8988T (cell line): ENCODE results near the gene SPIN2B.
"Not testable (repeated sequence)": the region's sequence is repeated elsewhere in the genome, so short reads cannot be mapped to it uniquely, and the experiment has no call there.

Experiments used
- DNase-seq: peaks from one replicate; pipeline ENCODE4 v3.0.0; 2011

Gene SPIN2B

DNA sequence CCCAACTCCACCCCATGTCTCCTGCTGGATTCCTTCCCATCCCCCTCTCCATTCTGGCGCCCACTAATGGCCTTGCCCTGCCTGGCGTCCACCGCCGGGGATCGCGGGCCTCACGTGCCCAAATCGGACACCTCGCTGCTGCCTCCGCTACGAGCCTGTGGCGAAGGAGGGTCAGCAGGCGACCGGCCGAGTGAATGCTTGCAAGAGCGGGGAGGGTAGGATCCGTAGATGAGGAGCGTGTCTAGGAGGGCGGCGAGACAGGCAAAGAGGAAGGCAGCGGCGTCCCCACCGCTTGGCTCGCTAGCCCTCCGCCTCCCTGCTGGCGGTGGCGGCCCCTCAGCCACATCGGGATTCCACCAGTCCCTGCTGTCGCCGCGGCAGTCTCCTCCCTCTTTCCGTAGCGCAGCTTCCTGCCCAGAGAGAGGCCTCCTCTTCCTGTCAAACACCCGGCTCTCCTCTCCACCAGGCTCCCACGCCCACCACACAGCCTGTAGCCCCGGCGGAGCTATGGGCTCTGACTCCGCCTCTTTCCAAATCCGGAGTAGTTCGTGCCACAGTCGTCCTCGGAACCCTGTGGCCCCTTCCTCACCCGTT lies at the start of gene SPIN2B:
Gene SPIN2B (minus strand): TSS at position 387 of the 594 bp plus-strand sequence.
- DNase-seq = peak; percentile 67

DNA sequence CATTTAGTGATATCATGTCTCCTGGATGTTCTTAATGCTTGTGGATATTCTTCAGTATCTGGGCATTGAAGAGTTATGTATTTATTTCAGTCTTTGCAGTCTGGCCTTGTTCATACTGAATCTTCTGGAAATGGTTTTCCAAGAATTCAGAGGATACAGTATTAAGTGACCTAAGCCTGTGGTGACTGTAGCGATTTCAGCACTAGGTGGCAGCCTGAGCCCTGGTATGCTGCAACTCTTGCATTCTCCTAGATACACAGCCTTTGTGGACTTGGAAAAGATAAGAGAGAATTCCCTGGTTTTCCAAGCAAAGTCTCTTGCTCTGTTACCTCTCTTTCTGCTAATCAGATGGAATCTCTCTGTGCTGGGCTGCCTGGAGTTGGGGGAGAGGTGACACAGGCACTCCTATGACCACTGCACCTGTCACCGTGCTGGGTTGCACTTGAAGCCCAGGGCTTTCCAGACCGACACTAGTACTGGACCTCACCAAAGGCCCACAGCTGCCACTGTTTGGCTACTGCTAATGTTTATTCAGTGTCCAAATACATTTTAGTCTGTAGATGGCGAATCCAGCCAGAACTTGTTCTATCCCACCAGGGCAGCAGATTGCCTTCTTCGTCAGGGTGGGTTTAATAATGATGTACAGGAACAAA lies 35.2 kb upstream of the SPIN2B start:
- DNase-seq = no peak

DNA sequence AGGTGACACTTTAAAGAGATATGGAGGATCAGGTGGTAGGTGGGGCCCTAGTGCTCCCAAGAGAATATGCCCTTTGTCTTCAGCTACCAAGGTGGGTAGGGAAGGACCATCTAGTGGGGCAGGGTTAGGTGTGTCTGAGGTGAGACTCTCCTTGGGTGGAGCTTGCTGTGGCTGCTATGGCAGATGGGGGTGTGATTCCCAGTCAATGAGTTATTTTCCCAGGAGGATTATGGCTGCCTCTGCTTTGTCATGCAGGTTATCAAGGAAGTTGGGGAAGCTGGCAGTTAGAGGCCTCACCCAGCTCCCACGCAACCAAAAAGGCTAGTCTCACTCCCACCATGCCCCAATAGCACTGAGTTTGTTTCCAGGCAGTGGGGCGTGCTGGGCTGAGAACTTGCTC lies 33.8 kb upstream of the SPIN2B start:
- no peak for DNase-seq

DNA sequence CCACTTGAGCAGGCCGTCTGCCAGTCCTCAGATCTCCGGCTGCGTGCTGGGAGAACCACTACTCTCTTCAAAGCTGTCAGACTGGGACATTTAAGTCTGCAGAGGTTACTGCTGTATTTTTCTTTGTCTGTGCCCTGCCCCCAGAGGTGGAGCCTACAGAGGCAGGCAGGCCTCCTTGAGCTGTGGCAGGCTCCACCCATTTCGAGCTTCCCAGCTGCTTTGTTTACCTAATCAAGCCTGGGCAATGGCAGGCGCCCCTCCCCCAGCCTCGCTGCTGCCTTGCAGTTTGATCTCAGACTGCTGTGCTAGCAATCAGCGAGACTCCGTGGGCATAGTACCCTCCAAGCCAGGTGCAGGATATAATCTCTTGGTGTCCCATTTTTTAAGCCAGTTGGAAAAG lies 30.9 kb upstream of the SPIN2B start:
- DNase-seq = not testable (repeated sequence)

DNA sequence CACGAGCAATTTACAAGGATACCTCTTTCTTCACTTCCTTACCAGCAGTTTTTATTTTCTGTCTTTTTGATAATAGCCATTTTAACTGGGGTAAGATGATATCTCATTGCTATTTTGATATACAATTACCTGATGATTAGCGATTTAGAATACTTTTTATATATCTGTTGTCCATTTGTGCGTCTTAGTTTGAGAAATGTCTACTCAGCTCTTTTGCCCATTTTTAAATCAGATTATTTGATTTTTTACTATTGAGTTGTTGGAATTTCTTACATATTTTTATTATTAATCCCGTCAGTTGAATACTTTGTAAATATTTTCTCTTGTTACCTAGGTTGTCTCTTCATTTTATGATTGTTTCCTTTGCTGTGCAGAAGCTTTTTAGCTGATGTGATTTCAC lies 17.3 kb upstream of the SPIN2B start:
- no peak for DNase-seq

DNA sequence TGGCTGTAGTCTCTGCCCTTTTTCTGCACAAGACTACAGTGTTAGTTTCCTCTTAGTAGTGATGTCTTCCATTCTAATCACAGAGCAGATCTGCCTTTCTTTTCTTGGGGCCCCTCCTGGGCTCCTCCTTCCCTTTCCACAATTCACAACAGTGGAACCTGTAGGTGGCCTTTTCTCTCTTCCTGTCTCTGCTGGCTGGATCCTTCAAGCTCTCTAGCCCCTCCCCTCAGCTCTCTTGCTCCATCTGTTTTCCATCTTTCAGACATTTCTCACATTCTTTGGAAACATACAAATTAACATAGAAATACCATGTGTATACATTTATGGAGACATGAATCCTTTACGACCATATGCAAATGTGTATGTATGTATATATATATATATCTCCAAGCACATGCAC lies 16.2 kb upstream of the SPIN2B start:
- no peak for DNase-seq

DNA sequence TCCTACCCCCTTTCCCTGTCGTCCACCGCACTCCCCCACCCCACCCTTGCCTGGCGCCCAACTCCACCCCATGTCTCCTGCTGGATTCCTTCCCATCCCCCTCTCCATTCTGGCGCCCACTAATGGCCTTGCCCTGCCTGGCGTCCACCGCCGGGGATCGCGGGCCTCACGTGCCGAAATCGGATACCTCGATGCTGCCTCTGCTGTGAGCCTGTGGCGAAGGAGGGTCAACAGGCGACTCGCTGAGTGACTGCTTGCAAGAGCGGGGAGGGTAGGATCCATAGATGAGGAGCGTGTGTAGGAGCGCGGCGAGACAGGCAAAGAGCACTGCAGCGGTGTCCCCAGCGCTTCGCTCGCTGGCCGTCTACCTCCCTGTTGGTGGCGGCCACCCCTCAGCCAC lies 15.7 kb upstream of the SPIN2B start, which contains the start of gene SPIN2A:
Gene SPIN2A (minus strand): TSS at position 325 of the 400 bp plus-strand sequence. CDS start 800 bp downstream, outside the sequence.
- not testable (repeated sequence) for DNase-seq

DNA sequence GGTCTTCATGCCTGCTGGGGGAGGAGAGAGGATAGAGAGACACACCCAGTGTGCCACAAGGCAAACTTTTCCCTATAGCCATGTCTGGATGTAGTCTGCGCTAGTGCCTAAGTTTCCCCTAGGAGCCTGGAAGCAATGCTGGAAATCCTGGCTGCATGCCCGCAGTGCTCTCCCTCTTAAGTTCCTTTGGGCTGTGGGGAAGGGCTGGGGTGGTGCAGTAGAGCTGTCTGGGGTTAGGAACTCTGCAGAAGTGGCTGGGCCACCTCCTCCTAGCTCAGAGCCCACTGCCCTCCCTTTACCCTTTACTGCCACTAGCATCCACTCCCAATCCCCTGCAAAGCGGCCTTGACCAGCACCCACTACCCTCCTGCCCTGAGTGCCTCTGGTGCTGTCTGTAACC lies 15.2 kb upstream of the SPIN2B start:
- not testable (repeated sequence) for DNase-seq

DNA sequence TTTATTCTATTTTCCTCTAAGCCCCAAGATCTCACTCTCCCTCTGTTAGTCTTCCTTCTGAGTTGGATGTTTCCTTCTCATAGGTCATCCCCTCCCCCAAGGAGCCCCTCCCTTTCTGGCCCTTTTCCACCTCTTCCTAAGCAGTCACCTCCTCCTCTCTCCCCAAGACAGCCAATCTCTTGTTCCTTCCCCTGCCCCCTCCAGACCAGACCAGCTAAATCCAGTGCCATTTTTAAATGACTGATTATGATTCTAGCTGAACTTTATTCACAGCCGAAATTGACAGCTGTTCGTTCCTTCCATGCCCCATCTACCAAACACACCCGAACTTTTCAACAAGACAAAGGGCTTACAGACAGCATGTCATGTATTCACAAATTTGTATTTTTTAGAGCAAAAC lies 13.9 kb upstream of the SPIN2B start:
- no peak for DNase-seq

DNA sequence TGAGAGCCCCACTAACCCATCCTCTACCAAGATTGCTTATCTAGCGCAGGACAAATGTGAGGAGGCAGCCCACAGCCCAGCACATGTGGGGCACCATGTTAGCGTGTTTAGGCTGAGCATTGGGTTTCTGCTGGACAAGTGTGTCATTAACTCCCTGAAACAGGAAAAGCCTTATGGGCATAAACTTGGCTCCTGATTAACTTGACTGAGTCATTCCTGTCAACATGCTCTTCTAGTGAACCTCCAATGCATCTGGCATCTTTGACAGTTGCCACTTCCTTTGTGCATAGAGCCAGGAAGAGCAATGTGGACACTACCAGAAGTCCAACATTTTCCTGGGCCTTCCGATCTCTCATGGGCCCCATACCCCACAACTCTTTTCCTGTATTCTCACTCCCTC lies 13.4 kb upstream of the SPIN2B start:
- no peak for DNase-seq

DNA sequence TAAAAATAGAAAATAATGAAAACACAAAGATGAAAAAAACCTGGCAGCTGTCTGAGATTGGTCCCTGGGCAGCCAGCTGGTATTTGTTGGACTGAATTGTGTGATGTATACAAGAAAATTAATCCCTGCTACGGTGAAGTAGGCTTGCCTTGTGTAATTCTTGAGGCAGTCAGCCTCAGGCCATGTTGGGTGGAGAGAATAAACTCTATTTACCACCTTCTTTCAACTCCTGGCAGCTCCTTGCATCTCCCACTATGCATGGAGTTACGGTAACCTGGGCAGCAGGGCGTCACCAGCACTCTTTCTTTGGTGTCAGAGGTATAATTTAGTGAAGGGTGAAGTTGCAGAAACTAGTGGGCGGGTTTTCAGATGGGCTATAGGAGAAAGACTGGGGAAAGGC lies 12.4 kb upstream of the SPIN2B start:
- no peak for DNase-seq

DNA sequence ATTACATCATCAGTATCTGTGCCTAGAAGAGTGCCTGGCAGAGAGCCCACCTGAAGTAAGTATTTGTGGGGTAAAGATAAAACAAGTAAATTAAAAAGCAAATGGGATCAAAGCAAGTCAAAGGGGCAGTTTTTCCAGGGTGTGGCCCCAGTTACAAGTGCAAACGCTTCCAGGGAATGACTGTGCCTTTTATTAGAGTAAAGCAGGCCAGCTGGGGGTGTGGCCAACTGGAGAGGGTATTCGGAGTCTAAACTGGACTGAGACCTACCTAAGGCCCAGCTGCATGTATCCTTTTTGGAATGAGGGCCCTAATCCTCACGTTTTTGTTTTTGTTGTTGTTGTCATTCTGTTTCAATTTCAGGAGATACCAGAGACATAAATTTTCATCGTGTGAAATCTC lies 11.9 kb upstream of the SPIN2B start:
- DNase-seq = not testable (repeated sequence)

DNA sequence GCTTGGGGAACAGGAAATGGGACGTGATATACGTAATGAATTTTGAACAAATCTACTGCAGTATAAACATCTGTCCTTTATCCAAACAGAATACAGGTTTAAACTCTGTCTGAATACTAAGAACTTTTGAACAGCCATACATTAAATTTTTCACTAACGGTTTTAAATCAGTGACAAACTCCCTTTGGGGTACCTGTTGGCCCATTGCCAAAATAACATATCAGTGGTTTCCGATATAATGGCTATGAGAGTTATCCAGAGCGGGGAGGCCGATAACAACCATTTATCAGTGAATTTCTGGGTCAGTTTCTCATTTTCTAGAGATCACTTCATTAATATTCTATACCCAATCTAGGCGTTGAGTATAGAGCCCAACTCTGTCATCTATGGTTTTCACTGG lies 10.7 kb upstream of the SPIN2B start:
- no peak for DNase-seq

DNA sequence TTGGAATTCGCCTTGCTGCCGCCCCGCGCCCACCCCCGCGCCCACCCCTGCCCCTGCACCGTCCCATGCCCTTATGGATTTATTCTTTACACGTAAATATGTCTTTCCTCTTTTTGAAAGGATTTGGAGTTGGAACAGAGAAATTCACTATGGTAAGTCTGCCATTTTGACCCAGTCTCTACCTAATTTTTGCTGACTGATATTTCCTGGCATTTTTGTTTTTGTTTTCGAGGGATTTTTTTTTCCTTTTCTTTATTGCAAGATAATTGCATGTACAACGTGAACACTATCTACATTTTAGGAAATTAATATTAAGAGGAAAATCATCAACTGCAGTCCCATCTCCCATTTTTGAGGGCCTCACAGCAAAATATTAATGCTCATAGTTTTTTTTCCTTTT lies 468 bp upstream of the SPIN2B start:
- no peak for DNase-seq

DNA sequence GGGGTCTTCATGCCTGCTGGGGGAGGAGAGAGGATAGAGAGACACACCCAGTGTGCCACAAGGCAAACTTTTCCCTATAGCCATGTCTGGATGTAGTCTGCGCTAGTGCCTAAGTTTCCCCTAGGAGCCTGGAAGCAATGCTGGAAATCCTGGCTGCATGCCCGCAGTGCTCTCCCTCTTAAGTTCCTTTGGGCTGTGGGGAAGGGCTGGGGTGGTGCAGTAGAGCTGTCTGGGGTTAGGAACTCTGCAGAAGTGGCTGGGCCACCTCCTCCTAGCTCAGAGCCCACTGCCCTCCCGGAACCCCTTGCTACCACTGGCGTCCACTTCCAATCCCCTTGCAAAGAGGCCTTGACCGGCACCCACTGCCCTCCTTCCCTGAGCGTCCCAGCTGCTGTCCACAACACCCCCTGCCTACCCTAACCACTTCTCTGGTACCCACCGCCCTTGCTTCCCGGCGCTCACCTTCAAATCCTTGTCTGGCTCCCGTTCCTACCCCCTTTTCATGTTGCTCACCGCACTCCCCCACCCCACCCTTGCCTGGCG lies 658 bp downstream of the SPIN2B start:
- not testable (repeated sequence) for DNase-seq

DNA sequence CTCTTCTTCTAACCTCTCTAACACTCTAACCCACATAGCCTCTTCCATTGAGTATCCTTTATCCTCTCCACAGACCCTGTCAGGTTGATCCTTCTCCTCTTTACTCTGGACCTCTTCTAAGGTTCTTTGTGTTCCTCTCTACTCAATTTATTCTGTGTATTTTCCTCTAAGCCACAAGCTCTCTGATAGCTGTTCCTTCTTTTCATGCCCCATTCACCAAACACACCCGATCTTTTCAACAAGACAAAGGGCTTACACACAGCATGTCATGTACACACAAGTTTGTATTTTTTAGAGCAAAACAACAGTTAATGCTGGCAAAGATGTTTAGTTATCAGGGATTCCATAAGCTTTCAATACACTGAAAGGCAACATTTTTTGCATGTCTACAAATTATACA lies 1.9 kb downstream of the SPIN2B start:
- DNase-seq = no peak

DNA sequence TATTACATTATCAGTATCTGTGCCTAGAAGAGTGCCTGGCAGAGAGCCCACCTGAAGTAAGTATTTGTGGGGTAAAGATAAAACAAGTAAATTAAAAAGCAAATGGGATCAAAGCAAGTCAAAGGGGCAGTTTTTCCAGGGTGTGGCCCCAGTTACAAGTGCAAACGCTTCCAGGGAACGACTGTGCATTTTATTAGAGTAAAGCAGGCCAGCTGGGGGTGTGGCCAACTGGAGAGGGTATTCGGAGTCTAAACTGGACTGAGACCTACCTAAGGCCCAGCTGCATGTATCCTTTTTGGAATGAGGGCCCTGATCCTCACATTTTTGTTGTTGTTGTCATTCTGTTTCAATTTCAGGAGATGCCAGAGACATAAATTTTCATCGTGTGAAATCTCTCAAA lies 3.8 kb downstream of the SPIN2B start:
- not testable (repeated sequence) for DNase-seq

DNA sequence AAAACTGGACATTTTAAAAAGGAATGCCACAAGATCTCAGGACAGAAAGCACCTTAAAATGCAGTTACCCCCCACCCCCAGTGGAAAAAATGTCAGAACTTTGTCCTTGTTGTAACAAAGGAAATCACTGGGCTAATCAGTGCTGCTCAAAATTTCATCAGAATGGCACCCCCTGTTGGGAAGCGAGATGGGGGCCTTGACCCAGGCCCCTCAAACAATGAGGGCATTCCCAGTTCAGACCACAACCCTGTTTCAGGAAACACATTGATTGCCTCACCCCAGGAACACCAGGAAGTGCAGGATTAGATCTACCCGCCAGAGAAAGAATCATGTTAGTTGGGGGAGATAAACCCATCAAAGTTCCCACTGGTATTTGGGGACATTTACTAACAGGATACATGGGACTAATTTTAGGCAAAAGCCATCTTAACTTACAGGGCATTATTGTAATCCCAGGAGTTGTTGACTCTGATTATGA lies 16.4 kb downstream of the SPIN2B start:
- no peak for DNase-seq

DNA sequence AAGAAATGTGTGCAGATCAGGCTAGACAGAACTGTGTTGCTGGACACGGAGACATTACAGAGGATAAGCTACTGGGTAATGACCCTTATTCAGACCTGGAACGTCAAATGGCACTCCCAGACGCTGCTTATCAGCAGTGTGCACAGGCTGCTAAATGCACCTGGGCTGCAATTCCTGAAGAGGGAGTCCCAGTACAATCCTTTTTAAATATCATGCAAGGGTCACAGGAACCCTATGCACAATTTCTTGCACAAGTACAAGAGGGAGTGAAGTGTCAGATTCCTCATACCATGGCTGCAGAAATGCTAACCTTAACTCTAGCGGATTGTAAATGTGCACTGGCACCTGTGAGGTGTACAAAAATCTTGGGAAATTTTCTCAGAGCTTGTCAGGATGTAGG lies 16.9 kb downstream of the SPIN2B start:
- DNase-seq = no peak

DNA sequence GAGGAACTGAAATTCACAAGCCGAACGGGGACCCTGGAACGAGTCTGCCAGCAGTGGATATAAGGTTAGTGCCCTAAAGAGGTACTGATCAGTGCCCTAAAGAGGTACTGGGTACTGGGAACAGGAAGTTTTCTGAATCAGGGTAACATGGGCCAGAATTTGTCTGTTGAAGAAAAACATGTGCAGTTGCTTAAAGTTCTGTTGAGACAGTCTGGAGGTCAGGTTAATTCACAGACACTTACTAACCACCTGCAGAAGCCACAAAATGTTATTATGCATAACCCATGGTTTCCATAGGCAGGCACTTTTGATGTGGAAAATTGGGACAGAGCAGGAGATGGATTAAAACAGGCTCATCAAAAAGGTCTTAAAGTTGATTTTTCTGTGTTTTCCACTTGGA lies 17.9 kb downstream of the SPIN2B start:
- DNase-seq = no peak

DNA sequence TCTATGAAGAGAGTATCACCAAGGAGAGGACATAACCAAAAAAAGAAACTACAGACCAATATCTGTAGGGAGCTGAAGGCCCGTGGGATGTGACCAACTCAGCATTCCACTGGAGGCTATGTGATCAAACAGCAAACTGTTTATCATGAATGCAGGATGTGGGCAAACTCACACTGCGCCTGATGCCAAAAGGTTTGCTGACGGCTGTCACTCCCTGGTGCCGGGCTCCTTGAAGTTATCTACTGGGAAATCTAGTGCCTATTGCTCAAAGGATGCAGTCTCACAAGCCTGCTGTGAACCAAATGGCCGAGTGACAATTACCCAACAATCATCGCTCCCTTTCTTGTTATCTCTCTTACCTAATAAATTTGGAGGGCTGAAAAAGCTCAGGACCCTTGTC lies 18.4 kb downstream of the SPIN2B start:
- DNase-seq = not testable (repeated sequence)

DNA sequence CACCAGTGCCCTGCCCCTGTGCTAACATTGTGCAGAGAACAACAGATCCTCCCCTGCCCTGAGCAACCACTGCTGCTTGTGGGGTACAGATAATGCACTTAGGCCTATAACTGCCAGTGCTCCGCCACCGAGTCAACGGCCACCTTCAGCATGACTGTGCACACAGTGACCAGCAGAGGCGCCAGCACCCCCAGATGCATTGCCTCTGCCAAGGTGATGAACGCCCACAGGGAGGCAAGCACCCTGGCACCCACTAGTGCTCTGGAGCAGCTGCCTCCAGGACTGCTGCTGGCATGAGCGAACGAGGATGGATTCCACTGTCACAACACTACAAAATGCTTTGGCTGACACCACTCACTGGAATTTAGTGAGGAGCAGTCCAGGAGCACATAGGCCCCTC lies 38.2 kb downstream of the SPIN2B start:
- no peak for DNase-seq

DNA sequence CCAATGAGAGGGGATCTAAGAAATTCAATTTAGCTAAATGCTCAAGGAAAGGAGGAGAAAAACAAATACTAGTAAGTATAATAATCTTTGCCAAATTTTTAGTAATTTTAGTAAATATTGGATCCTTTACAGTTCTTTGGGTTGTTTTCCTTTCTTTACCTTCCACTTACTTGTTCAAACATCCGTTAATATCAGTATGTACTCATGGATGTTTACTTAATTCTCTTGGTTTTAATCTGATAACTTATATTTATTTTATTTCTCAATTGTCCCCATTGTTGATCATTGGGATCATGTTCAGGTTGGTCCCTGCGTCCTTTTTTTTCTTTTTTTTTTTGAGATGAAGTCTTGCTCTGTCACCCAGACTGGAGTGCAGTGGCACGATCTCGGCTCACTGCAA lies 46.9 kb downstream of the SPIN2B start:
- no peak for DNase-seq

DNA sequence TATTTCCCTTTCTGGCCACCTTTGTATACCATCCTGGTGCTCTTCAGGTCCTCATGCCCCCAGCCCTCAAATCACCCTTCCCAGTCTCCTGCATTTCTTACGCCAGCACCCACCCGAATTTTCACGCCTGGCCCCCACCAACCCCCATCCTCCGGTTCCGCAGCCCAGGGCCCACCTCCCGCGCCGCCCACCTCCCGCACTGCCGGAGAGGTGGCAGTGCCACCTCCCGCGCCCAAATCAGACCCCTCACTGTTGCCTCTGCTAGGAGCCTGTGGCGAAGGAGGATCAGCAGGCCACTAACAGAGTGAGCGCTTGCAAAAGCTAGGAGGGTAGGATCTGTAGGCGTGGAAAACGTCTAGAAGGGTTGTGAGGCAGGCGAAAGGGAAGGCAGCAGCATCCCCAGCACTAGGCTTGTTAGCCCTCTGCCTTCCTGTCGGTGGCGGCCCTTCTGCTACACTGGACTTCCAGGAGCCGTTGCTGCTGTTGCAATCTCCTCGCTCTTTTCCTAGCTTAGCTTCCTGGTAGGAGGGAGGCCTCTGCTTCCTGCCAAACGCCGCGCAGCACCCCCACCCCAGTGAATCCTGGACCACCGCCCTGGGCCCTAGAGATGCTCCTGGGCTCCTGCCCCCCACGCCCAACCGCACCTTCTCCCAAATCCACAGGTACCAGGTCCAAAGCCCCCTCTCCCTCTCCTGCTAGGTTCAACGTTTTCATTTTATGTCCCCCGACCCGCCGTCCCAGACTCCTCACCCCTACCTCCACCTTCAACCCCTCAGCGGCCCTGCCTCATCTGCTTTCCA lies 51.0 kb downstream of the SPIN2B start:
- DNase-seq = no peak
